DND-41 (cell line): ENCODE data around the gene IPCEF1.

Experiments used
- CTCF ChIP-seq: IDR thresholded peaks from 2 replicates; pipeline ENCODE4 v1.5.1; 2012; ENCODE audit warnings: borderline replicate concordance, low read length, moderate library complexity, mild to moderate bottlenecking; ENCODE audit not compliant: poor library complexity, severe bottlenecking; ENCODE audit errors: extremely low read depth
- EZH2 ChIP-seq: IDR thresholded peaks from 3 replicates; pipeline ENCODE4 v1.6.1; 2012; ENCODE audit warnings: borderline replicate concordance, low read depth, mild to moderate bottlenecking, moderate library complexity, low read length, inconsistent platforms; ENCODE audit not compliant: severe bottlenecking

GRCh38 chr6:154297721-154298120, 58.9 kb downstream of the IPCEF1 start:
- no peak for TF ChIP-seq CTCF
- no peak for TF ChIP-seq EZH2
